Panc1 (cell line): ENCODE measurements around the gene MEGF6.

ENCODE experiments used
- CTCF ChIP-seq: fragments of 450-650 bp; IDR thresholded peaks from 2 replicates; pipeline ENCODE4 v1.5.1; 2017; ENCODE audit warnings: mild to moderate bottlenecking
- REST ChIP-seq, 2 experiments: IDR thresholded peaks; 2 replicates each; pipeline ENCODE4 v1.6.1; 2011 to 2012; ENCODE audit warnings: low read depth in 2 of 2, control low read depth in 1 of 2, low read length in 1 of 2, mild to moderate bottlenecking in 1 of 2, moderate library complexity in 1 of 2; ENCODE audit not compliant: insufficient read depth in 1 of 2
- SIN3A ChIP-seq: IDR thresholded peaks from 2 replicates; pipeline ENCODE4 v1.6.1; 2012; ENCODE audit warnings: low read depth, mild to moderate bottlenecking, low read length, moderate library complexity, borderline replicate concordance; ENCODE audit not compliant: insufficient read depth
- TCF7L2 ChIP-seq: IDR thresholded peaks from 2 replicates; pipeline ENCODE4 v1.6.1; 2011; ENCODE audit warnings: mild to moderate bottlenecking, low read depth, low read length, inconsistent platforms

- no peak for TF ChIP-seq CTCF
- TF ChIP-seq REST (IDR thresholded peaks at IDR 0.05; ENCODE audit: insufficient read depth in 1 of 2, low read depth in 2 of 2, low read length in 1 of 2) = no peak
- TF ChIP-seq SIN3A = no peak
- TF ChIP-seq TCF7L2 = no peak
These were observed 6.1 kb downstream of the MEGF6 start for GRCh38 chr1:3604997-3605823.
